Liver (tissue), 9 donors: ENCODE data around the gene NDUFAB1. TPM values are rescaled to one million over a fixed set of nuclear protein-coding genes. Genes with fewer than 3 reads are reported as not detected.

Experiments
- DNase-seq: peaks from one replicate; pipeline ENCODE4 v3.0.0-alpha.2; 2017; ENCODE audit warnings: low spot score
- H3K27ac ChIP-seq, 2 donors: one replicate each; pipeline ENCODE4 v1.7.0; 2013; ENCODE audit warnings: inconsistent platforms in 2 of 2, low read length in 2 of 2, control low read depth in 1 of 2, low read depth in 1 of 2, mild to moderate bottlenecking in 1 of 2
- H3K27me3 ChIP-seq, 4 donors: one replicate each; pipeline versions ENCODE4 v1.6.1 to v1.7.0; 2013; ENCODE audit warnings: low read length in 3 of 4, inconsistent platforms in 1 of 4, mild to moderate bottlenecking in 1 of 4, moderate library complexity in 1 of 4; ENCODE audit not compliant: control insufficient read depth in 4 of 4, insufficient read depth in 4 of 4
- H3K36me3 ChIP-seq, 4 donors: one replicate each; pipeline versions ENCODE4 v1.6.1 to v1.7.0; 2013; ENCODE audit warnings: low read length in 3 of 4, mild to moderate bottlenecking in 3 of 4, low read depth in 1 of 4, moderate library complexity in 1 of 4; ENCODE audit not compliant: control insufficient read depth in 4 of 4, insufficient read depth in 3 of 4
- H3K4me1 ChIP-seq, 4 donors: one replicate each; pipeline versions ENCODE4 v1.6.1 to v1.7.0; 2013; ENCODE audit warnings: low read length in 3 of 4, mild to moderate bottlenecking in 3 of 4, moderate library complexity in 1 of 4; ENCODE audit not compliant: control insufficient read depth in 4 of 4, insufficient read depth in 4 of 4
- H3K4me3 ChIP-seq, 3 donors: one replicate each; pipeline versions ENCODE4 v1.6.1 to v1.7.0; 2013; ENCODE audit warnings: low read length in 3 of 3, control low read depth in 1 of 3, low read depth in 1 of 3, mild to moderate bottlenecking in 1 of 3
- H3K9ac ChIP-seq, 2 donors: one replicate each; pipeline ENCODE4 v1.7.0; 2013; ENCODE audit warnings: low read length in 2 of 2, mild to moderate bottlenecking in 2 of 2, moderate library complexity in 2 of 2, control low read depth in 1 of 2, low read depth in 1 of 2
- H3K9me3 ChIP-seq, 4 donors: one replicate each; pipeline versions ENCODE4 v1.6.1 to v1.7.0; 2013; ENCODE audit warnings: low read length in 3 of 4; ENCODE audit not compliant: control insufficient read depth in 4 of 4
- EGR1 ChIP-seq, 2 donors: IDR thresholded peaks; 2 replicates each; pipeline ENCODE4 v1.6.1; 2016 to 2018; ENCODE audit warnings: antibody characterized with exemption in 2 of 2, low read depth in 2 of 2
- FOXA1 ChIP-seq: IDR thresholded peaks from 2 replicates; pipeline ENCODE4 v1.6.1; 2016; ENCODE audit warnings: antibody characterized with exemption
- GABPA ChIP-seq, 2 donors: IDR thresholded peaks in 1 of 2; conservative IDR thresholded peaks in 1 of 2; 2 replicates each; pipeline ENCODE4 v1.6.1; 2016; ENCODE audit warnings: antibody characterized with exemption in 2 of 2, mild to moderate bottlenecking in 1 of 2, moderate library complexity in 1 of 2
- HNF4A ChIP-seq, 2 donors: conservative IDR thresholded peaks; 2 replicates each; pipeline ENCODE4 v1.6.1; 2016; ENCODE audit warnings: antibody characterized with exemption in 2 of 2, mild to moderate bottlenecking in 2 of 2
- HNF4G ChIP-seq: IDR thresholded peaks from 2 replicates; pipeline ENCODE4 v1.6.1; 2016; ENCODE audit warnings: antibody characterized with exemption
- JUND ChIP-seq, 2 donors: IDR thresholded peaks; 2 replicates each; pipeline ENCODE4 v1.6.1; 2016; ENCODE audit warnings: antibody characterized with exemption in 2 of 2
- NR2F2 ChIP-seq: IDR thresholded peaks from 2 replicates; pipeline ENCODE4 v1.6.1; 2016; ENCODE audit warnings: antibody characterized with exemption
- RAD21 ChIP-seq, 2 donors: IDR thresholded peaks; 2 replicates each; pipeline ENCODE4 v1.6.1; 2016; ENCODE audit warnings: antibody characterized with exemption in 2 of 2, mild to moderate bottlenecking in 2 of 2
- RXRA ChIP-seq, 2 donors: IDR thresholded peaks; 2 replicates each; pipeline ENCODE4 v1.6.1; 2017 to 2018; ENCODE audit warnings: antibody characterized with exemption in 2 of 2, mild to moderate bottlenecking in 1 of 2
- SP1 ChIP-seq: IDR thresholded peaks from 2 replicates; pipeline ENCODE4 v1.6.1; 2018; ENCODE audit warnings: antibody characterized with exemption, mild to moderate bottlenecking
- TAF1 ChIP-seq: conservative IDR thresholded peaks from 2 replicates; pipeline ENCODE4 v1.6.1; 2016; ENCODE audit warnings: antibody characterized with exemption, mild to moderate bottlenecking
- YY1 ChIP-seq: IDR thresholded peaks from 2 replicates; pipeline ENCODE4 v1.6.1; 2016; ENCODE audit warnings: antibody characterized with exemption, mild to moderate bottlenecking
- ZBTB33 ChIP-seq: IDR thresholded peaks from 2 replicates; pipeline ENCODE4 v1.6.1; 2016; ENCODE audit warnings: antibody characterized with exemption
- WGBS: extraction: QIAGEN DNeasy Blood & Tissue Kit; methylation state at CpG from one replicate; pipeline ENCODE4 v1.1.7; 2013; 5-methylcytosine and 5-hydroxymethylcytosine counted together
- polyA plus RNA-seq, 2 donors: library from polyadenylated mRNA; stranded (reverse) in 1 of 2; unstranded in 1 of 2; fragments of 200-250 nt in 1 of 2; fragments of >200 nt in 1 of 2; fragmentation: Nextera tagmentation in 1 of 2; extraction: Ambion mirVana in 1 of 2; gene quantifications; one replicate each; pipeline versions ENCODE4 v1.2.1 to v1.2.3, GENCODE V29; 2013 to 2015
- total RNA-seq, 2 donors: library from RNA; depleted of rRNA; stranded (reverse); fragments of >200 nt; gene quantifications; one replicate each; pipeline ENCODE4 v1.2.3, GENCODE V29; 2014
- TF ChIP-seq, protein P1 (sequence below): IDR thresholded peaks from 2 replicates; pipeline ENCODE4 v1.6.1; 2016; ENCODE audit warnings: antibody characterized with exemption
- TF ChIP-seq, protein P2 (sequence below): IDR thresholded peaks from 2 replicates; pipeline ENCODE4 v1.6.1; 2016; ENCODE audit warnings: antibody characterized with exemption
- TF ChIP-seq, protein P3 (sequence below): fragments of 150-350 bp; IDR thresholded peaks from 2 replicates; pipeline ENCODE4 v1.5.1; 2017; ENCODE audit warnings: improper control_type of control experiment, low read depth, low read length; ENCODE audit not compliant: missing input control
- donor health status: healthy.
- donor health status: healthy.
- donor health status: healthy.
- donor health status: healthy.
- donor health status: healthy.

Gene NDUFAB1
- total and polyA plus RNA-seq, 4 donors: 47.4 to 263 (median 149) TPM

DNA sequence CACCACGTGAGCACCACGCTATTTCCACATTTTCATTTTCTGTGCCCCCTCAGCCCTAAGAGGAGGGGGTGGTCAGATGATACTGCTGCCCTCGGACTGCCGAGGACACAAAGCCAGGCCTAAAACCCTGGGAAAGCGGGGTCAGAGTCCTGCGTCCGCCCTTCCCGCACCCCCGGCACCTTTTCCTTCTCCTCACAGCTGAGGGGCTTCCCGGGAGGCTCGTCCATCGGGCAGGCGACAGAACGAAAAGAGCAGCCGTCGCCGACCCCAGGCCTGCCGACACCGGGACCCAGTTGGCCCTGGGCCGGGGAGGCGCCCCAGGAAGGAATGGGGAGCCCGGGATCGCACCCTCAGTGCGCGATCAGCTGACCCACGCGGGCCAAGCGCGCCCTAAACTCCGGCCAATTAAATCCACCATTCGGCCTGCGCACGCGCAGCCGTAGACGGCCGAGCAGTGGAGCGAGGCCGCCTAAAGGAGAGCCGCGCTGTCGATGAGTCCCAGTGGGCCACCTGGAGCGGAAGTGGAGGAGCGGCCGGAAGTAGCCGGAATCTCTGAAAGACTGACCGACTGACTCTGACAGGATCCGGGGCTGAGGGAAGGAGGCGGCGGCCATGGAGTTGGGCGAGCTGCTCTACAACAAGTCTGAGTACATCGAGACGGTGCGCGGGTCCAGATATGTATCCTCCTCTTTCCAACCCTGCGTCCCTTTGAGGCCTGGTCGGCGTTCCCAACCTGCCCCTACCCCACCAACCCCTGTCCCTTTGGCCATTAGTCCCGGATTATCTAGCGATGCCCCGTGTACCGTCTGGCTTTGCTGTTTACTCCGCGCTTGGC lies 45.0 kb upstream of the NDUFAB1 start, which contains the start of the genes DCTN5 and PALB2 (continued):
- peak; percentile 7 to 13 for TF ChIP-seq RXRA (IDR thresholded peaks at IDR 0.05)
- peak; percentile 55 for TF ChIP-seq NR2F2

DNA sequence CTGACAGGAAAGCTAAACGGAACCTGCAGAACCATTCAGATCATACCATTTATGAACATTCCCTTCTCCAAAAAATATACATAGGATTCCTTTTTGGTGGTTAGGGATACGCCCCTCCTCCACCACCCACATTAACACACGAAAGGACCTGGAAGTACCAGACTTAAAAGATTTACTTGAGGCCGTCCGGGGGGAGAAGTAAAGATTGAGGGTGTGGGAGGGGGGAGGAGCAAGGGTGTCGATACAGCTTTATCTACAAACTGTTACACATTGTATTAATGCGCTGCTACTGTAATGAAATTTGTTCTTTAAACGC lies 44.5 kb upstream of the NDUFAB1 start:
- Histone ChIP-seq H3K4me1 (peaks cover 3 to 23% (median 20%) of the 10 kb centered on the region in 4 donors), H3K27ac (peak overlapping the region; percentile 57 to 69), H3K4me3 (peak overlapping the region; percentile 86 to 100 (median 97)), H3K27me3 (no peaks in the 10 kb centered on the region), H3K9ac (peak overlapping the region; percentile 70 to 94), H3K9me3 (no peaks in the 10 kb centered on the region), H3K36me3 (peaks cover 7 to 11% (median 10%) of the 10 kb centered on the region in 4 donors)
- peak; percentile 33 for DNase-seq
- 2% methylated on average over 8 of the region's 8 CpGs for WGBS
- TF ChIP-seq RAD21 (IDR thresholded peaks at IDR 0.05) (no peak), GABPA (IDR thresholded peaks at IDR 0.05 in 1 of 2, conservative IDR thresholded peaks at IDR 0.05 in 1 of 2) (no peak), YY1 (no peak), RXRA (IDR thresholded peaks at IDR 0.05) (no peak), ZBTB33 (no peak), HNF4G (no peak), TAF1 (no peak), SP1 (no peak), JUND (IDR thresholded peaks at IDR 0.05) (no peak)
- TF ChIP-seq, protein P1, sequence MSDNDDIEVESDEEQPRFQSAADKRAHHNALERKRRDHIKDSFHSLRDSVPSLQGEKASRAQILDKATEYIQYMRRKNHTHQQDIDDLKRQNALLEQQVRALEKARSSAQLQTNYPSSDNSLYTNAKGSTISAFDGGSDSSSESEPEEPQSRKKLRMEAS: no peak

GRCh38 chr16:23635958-23636357 lies 39.8 kb upstream of the NDUFAB1 start:
- no peak overlapping the region for H3K4me3 ChIP-seq
- no peaks in the 10 kb centered on the region for H3K27me3 ChIP-seq
- TF ChIP-seq FOXA1: no peak
- no peak for TF ChIP-seq GABPA (IDR thresholded peaks at IDR 0.05 in 1 of 2, conservative IDR thresholded peaks at IDR 0.05 in 1 of 2)
- no peak for TF ChIP-seq HNF4A (conservative IDR thresholded peaks at IDR 0.05)
- TF ChIP-seq RAD21 (IDR thresholded peaks at IDR 0.05): no peak
- H3K9me3 ChIP-seq: no peaks in the 10 kb centered on the region
- H3K36me3 ChIP-seq: peaks cover 5 to 21% (median 16%) of the 10 kb centered on the region in 4 donors
- H3K27ac ChIP-seq: no peak overlapping the region
- no peak for DNase-seq
- peaks cover 0 to 14% (median 11%) of the 10 kb centered on the region in 4 donors for H3K4me1 ChIP-seq
- no peak overlapping the region for H3K9ac ChIP-seq

GRCh38 chr16:23634461-23635036 lies 38.4 kb upstream of the NDUFAB1 start:
- H3K9me3 ChIP-seq: no peaks in the 10 kb centered on the region
- H3K4me3 ChIP-seq: no peak overlapping the region
- no peak for DNase-seq
- 94% methylated on average over 4 of the region's 4 CpGs for WGBS
- H3K27ac ChIP-seq: no peak overlapping the region
- peaks cover 0 to under 1% (median under 1%) of the 10 kb centered on the region in 4 donors for H3K4me1 ChIP-seq
- peaks cover 7 to 26% (median 22%) of the 10 kb centered on the region in 4 donors for H3K36me3 ChIP-seq
- H3K9ac ChIP-seq: no peak overlapping the region
- H3K27me3 ChIP-seq: no peaks in the 10 kb centered on the region
- no peak for TF ChIP-seq SP1
- TF ChIP-seq, protein P2, sequence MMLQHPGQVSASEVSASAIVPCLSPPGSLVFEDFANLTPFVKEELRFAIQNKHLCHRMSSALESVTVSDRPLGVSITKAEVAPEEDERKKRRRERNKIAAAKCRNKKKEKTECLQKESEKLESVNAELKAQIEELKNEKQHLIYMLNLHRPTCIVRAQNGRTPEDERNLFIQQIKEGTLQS: no peak
- TF ChIP-seq YY1: no peak
- TF ChIP-seq GABPA (IDR thresholded peaks at IDR 0.05 in 1 of 2, conservative IDR thresholded peaks at IDR 0.05 in 1 of 2): no peak
- TF ChIP-seq, protein P1: no peak
- TF ChIP-seq, protein P3, sequence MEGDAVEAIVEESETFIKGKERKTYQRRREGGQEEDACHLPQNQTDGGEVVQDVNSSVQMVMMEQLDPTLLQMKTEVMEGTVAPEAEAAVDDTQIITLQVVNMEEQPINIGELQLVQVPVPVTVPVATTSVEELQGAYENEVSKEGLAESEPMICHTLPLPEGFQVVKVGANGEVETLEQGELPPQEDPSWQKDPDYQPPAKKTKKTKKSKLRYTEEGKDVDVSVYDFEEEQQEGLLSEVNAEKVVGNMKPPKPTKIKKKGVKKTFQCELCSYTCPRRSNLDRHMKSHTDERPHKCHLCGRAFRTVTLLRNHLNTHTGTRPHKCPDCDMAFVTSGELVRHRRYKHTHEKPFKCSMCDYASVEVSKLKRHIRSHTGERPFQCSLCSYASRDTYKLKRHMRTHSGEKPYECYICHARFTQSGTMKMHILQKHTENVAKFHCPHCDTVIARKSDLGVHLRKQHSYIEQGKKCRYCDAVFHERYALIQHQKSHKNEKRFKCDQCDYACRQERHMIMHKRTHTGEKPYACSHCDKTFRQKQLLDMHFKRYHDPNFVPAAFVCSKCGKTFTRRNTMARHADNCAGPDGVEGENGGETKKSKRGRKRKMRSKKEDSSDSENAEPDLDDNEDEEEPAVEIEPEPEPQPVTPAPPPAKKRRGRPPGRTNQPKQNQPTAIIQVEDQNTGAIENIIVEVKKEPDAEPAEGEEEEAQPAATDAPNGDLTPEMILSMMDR: no peak
- TF ChIP-seq FOXA1: no peak
- TF ChIP-seq JUND (IDR thresholded peaks at IDR 0.05): no peak
- TF ChIP-seq RAD21 (IDR thresholded peaks at IDR 0.05): no peak
- TF ChIP-seq TAF1: no peak
- no peak for TF ChIP-seq NR2F2
- no peak for TF ChIP-seq HNF4G
- TF ChIP-seq RXRA (IDR thresholded peaks at IDR 0.05): no peak
- TF ChIP-seq EGR1 (IDR thresholded peaks at IDR 0.05; ENCODE audit: low read depth in 2 of 2): no peak
